Right lobe of liver (tissue), 4 donors: Measurements from ENCODE around the gene SCAF11.

ENCODE experiments used
- CTCF ChIP-seq, 4 donors: fragments of 200-600 bp in 3 of 4; fragments of 450-650 bp in 1 of 4; IDR thresholded peaks; one replicate each; pipeline versions ENCODE4 v1.5.1 to v1.8.0; 2016 to 2022; ENCODE audit warnings: antibody characterized with exemption in 4 of 4, mild to moderate bottlenecking in 2 of 4
- POLR2A ChIP-seq: fragments of 450-650 bp; IDR thresholded peaks from one replicate; pipeline ENCODE4 v1.6.1; 2017; ENCODE audit warnings: antibody characterized with exemption, mild to moderate bottlenecking
- donor health status: DM: no; HTN: no; CAD: no.
- donor health status: DM: no; HTN: no; CAD: no.
- donor health status: DM: no; HTN: yes; CAD: no.

GRCh38 chr12:45994736-45995135 lies 4.4 kb upstream of the SCAF11 start:
- TF ChIP-seq CTCF (IDR thresholded peaks at IDR 0.05), result no peak
- TF ChIP-seq POLR2A, result no peak
